ENCODE data around the gene EGLN2.

GRCh38 chr19:40810160-40810559, 11.2 kb downstream of the EGLN2 start:
- TF ChIP-seq CTCF (IDR thresholded peaks at IDR 0.05; ENCODE audit: borderline replicate concordance, extremely low read depth, low read length, poor library complexity, severe bottlenecking) (no peak), EZH2 (IDR thresholded peaks at IDR 0.05; ENCODE audit: borderline replicate concordance, low read depth, low read length, severe bottlenecking) (no peak)
